GM19035 (cell line): ENCODE measurements around the gene TPI1.

Experiments
- ATAC-seq: cut with Tn5 transposase; IDR thresholded peaks from one replicate; pipeline ENCODE4 v1.9.1; 2021; ENCODE audit not compliant: unreplicated experiment

TPI1 gene

DNA sequence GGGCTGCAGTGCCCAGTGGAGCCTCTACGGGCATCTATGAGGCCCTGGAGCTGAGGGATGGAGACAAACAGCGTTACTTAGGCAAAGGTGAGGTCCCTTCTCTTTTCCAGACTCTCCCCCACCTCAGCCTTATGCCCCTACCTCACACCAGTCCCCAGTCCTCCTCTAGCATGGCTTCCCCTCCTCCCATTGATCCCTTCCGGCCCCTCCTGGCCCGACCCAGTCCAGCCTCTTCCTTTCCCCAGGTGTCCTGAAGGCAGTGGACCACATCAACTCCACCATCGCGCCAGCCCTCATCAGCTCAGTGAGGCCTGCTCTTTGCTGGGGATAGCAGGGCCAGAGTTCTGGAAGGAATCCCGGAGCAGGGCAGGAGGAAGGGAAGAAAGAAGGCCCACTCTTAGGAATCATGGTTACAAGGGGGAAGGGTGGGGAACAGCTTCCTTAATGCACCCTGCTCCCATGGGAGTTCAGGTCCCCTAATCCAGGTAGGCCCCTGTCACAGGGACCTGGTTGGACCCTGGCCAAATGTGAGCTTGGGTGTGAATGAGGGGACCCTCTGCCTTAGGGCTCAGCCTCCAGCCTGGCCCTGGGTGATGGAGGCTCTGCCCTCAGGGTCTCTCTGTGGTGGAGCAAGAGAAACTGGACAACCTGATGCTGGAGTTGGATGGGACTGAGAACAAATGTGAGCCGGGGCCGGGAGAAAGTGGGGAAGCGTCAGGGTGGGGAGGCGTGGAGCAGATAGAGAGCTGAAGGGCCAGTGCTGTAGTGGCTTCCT lies 49.3 kb downstream of the TPI1 start:
- ATAC-seq = no peak

- ATAC-seq = no peak
Measured at GRCh38 chr12:6917491-6918231, 50.3 kb downstream of the TPI1 start.

DNA sequence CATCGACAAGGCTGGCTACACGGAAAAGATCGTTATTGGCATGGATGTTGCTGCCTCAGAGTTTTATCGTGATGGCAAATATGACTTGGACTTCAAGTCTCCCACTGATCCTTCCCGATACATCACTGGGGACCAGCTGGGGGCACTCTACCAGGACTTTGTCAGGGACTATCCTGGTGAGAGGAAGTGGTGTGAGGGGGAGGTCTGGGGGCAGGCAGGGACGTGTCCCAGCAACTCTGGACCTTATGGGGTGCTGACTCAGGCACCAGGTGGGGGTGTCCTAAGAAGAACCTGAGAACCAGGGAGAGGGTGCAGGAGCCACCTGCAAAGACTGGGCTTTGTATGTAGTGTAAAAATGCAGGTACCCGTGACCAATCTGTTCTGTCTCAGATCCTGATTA lies 52.3 kb downstream of the TPI1 start:
- no peak for ATAC-seq
